Adipocyte (in vitro differentiated cells): Measurements from ENCODE around the gene SERF1B.
"Not testable (repeated sequence)": the region's sequence is repeated elsewhere in the genome, so short reads cannot be mapped to it uniquely, and the experiment has no call there.

ENCODE experiments used
- DNase-seq: peaks from one replicate; pipeline ENCODE4 v3.0.0-alpha.2; 2015; ENCODE audit warnings: low read depth
- H3K27me3 ChIP-seq: replicated peaks from 2 replicates; pipeline ENCODE4 v1.7.0; 2013; ENCODE audit warnings: mild to moderate bottlenecking, low read length, moderate library complexity; ENCODE audit not compliant: control insufficient read depth, insufficient read depth
- H3K36me3 ChIP-seq: 2 replicates; pipeline ENCODE4 v1.7.0; 2013; ENCODE audit warnings: low read length, mild to moderate bottlenecking, moderate library complexity; ENCODE audit not compliant: control insufficient read depth, insufficient read depth, severe bottlenecking
- H3K4me1 ChIP-seq: 2 replicates; pipeline ENCODE4 v1.7.0; 2013; ENCODE audit warnings: mild to moderate bottlenecking, low read length, moderate library complexity; ENCODE audit not compliant: control insufficient read depth, insufficient read depth
- H3K4me3 ChIP-seq: 2 replicates; pipeline ENCODE4 v1.7.0; 2013; ENCODE audit warnings: mild to moderate bottlenecking, low read length, moderate library complexity
- H3K9ac ChIP-seq: 2 replicates; pipeline ENCODE4 v1.7.0; 2013; ENCODE audit warnings: mild to moderate bottlenecking, low read length, moderate library complexity
- H3K9me3 ChIP-seq: 2 replicates; pipeline ENCODE4 v1.7.0; 2013; ENCODE audit warnings: mild to moderate bottlenecking, low read length, moderate library complexity; ENCODE audit not compliant: control insufficient read depth

The SERF1B gene

DNA sequence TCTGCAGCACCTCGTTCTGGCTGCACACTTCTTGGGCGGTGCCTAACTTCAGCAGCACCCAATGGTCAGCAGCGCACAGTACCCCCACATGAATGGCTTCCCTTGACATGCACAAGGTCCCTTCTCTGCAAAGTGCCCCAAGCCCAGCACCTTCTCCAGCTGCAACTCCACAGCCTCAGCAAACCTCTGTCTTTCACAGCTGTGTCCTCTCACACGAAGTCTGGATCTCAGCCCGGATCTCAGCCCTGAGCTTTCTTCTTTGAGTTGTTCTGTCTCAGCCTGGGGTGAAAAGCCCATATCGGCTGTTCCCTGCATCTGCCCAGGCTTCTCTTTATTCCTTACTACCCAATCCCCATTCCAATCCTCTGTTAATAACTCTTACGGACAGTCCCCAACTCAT, 66.7 kb downstream of the SERF1B start:
- H3K4me3 ChIP-seq, H3K9me3 ChIP-seq, H3K36me3 ChIP-seq, H3K9ac ChIP-seq, H3K4me1 ChIP-seq, H3K27me3 ChIP-seq, DNase-seq: not testable (repeated sequence)
